ENCODE results near the gene ARID3A. TPM values are rescaled to one million over a fixed set of nuclear protein-coding genes. Genes with fewer than 3 reads are reported as not detected.
"Not testable (repeated sequence)": the region's sequence is repeated elsewhere in the genome, so short reads cannot be mapped to it uniquely, and the experiment has no call there.

ARID3A gene
- total RNA-seq, 1 experiment from 2014 or later = 12.0 TPM

- not testable (repeated sequence) for DNase-seq (ENCODE audit: low read depth)
These were observed 34.2 kb upstream of the ARID3A start for GRCh38 chr19:891421-892200.

GRCh38 chr19:892243-892893 is 33.5 kb upstream of the ARID3A start:
- DNase-seq (ENCODE audit: low read depth) = no peak

GRCh38 chr19:892894-893689 is 32.7 kb upstream of the ARID3A start, which contains the start of the genes MED16 and RNU6-9:
TSS of gene MED16 (minus strand) at chr19:893187. CDS start at chr19:891131, 2,056 bp downstream.
TSS of gene RNU6-9 (plus strand) at chr19:893484.
- peak; percentile 95 for DNase-seq (ENCODE audit: low read depth)

GRCh38 chr19:896434-896833 is 29.4 kb upstream of the ARID3A start:
- DNase-seq (ENCODE audit: low read depth) = no peak

GRCh38 chr19:896999-897398 is 28.8 kb upstream of the ARID3A start:
- no peak for DNase-seq (ENCODE audit: low read depth)

GRCh38 chr19:897442-898039 is 28.3 kb upstream of the ARID3A start:
- no peak for DNase-seq (ENCODE audit: low read depth)

GRCh38 chr19:898663-899062 is 27.2 kb upstream of the ARID3A start:
- no peak for DNase-seq (ENCODE audit: low read depth)

GRCh38 chr19:899336-900042 is 26.3 kb upstream of the ARID3A start:
- DNase-seq (ENCODE audit: low read depth) = no peak

GRCh38 chr19:900043-900301 is 25.9 kb upstream of the ARID3A start:
- DNase-seq (ENCODE audit: low read depth) = no peak

GRCh38 chr19:900302-901111 is 25.3 kb upstream of the ARID3A start:
- DNase-seq (ENCODE audit: low read depth) = no peak

GRCh38 chr19:901216-902092 is 24.4 kb upstream of the ARID3A start:
- no peak for DNase-seq (ENCODE audit: low read depth)

GRCh38 chr19:902093-902370 is 23.8 kb upstream of the ARID3A start:
- DNase-seq (ENCODE audit: low read depth) = no peak

- DNase-seq (ENCODE audit: low read depth) = no peak
These were observed 23.2 kb upstream of the ARID3A start for GRCh38 chr19:902446-903226.

- DNase-seq (ENCODE audit: low read depth) = no peak
These were observed 22.5 kb upstream of the ARID3A start for GRCh38 chr19:903266-903797.

- no peak for DNase-seq (ENCODE audit: low read depth)
These were observed 21.3 kb upstream of the ARID3A start for GRCh38 chr19:904545-904944.

- DNase-seq (ENCODE audit: low read depth) = no peak
These were observed 19.4 kb upstream of the ARID3A start for GRCh38 chr19:906480-906879.

- no peak for DNase-seq (ENCODE audit: low read depth)
These were observed 18.5 kb upstream of the ARID3A start for GRCh38 chr19:907183-907853.

Measured in Daoy (cell line).